Endometrial microvascular endothelial cells (primary cell): Measurements from ENCODE around the gene TMEM192. TPM values are rescaled to one million over a fixed set of nuclear protein-coding genes. Genes with fewer than 3 reads are reported as not detected.
"Not testable (repeated sequence)": the region's sequence is repeated elsewhere in the genome, so short reads cannot be mapped to it uniquely, and the experiment has no call there.

Experiments
- in situ Hi-C: cut with HindIII; loops from 2 replicates; pipeline ENCODE4 v1.10.0; 2017; ENCODE audit warnings: low sequenced_read_pairs, low pct_unique_long_range_greater_than_20kb; ENCODE audit errors: inconsistent ontology term
- total RNA-seq: library from RNA; depleted of rRNA; stranded (reverse); fragments of >200 nt; gene quantifications from one replicate; pipeline ENCODE4 v1.2.3, GENCODE V29; 2015; ENCODE audit errors: inconsistent ontology term

Gene TMEM192
- total RNA-seq: 14.4 TPM

GRCh38 chr4:165112368-165113121 lies at the start of gene TMEM192:
TSS of gene TMEM192 (minus strand) at chr4:165112860. CDS start at chr4:165112773, 87 bp downstream.
- in situ Hi-C loops: no loop called here

- in situ Hi-C loops: no loop called here
These were observed 46.1 kb upstream of the TMEM192 start for GRCh38 chr4:165158762-165159161.

GRCh38 chr4:165156906-165157305 lies 44.2 kb upstream of the TMEM192 start:
- in situ Hi-C loops: no loop called here

GRCh38 chr4:165154482-165154881 lies 41.8 kb upstream of the TMEM192 start:
- in situ Hi-C loops: no loop called here

- in situ Hi-C loops: no loop called here
These were observed 39.9 kb upstream of the TMEM192 start for GRCh38 chr4:165152527-165152926.

GRCh38 chr4:165151734-165152133 lies 39.1 kb upstream of the TMEM192 start:
- in situ Hi-C loops: no loop called here

- in situ Hi-C loops: no loop called here
These were observed 37.9 kb upstream of the TMEM192 start for GRCh38 chr4:165150545-165150944.

- in situ Hi-C loops: loop anchor here (10.0 kb wide), 1 partner anchor 326 kb away; no protein-coding TSS in a partner anchor
These were observed 26.2 kb upstream of the TMEM192 start for GRCh38 chr4:165138843-165139242.

- in situ Hi-C loops: loop anchor here (10.0 kb wide), 1 partner anchor 328 kb away; no protein-coding TSS in a partner anchor
These were observed 24.5 kb upstream of the TMEM192 start for GRCh38 chr4:165137205-165137604.

- in situ Hi-C loops: loop anchor here (10.0 kb wide), 1 partner anchor 328 kb away; no protein-coding TSS in a partner anchor
These were observed 23.9 kb upstream of the TMEM192 start for GRCh38 chr4:165136529-165136928.

GRCh38 chr4:165133150-165133549 lies 20.5 kb upstream of the TMEM192 start:
- in situ Hi-C loops: loop anchor here (10.0 kb wide), 1 partner anchor 332 kb away; no protein-coding TSS in a partner anchor

- in situ Hi-C loops: loop anchor here (10.0 kb wide), 1 partner anchor 333 kb away; no protein-coding TSS in a partner anchor
These were observed 18.7 kb upstream of the TMEM192 start for GRCh38 chr4:165131247-165131832.

GRCh38 chr4:165129924-165130323 lies 17.3 kb upstream of the TMEM192 start:
- in situ Hi-C loops: loop anchor here (10.0 kb wide), 1 partner anchor 335 kb away; no protein-coding TSS in a partner anchor

GRCh38 chr4:165125869-165126499 lies 13.3 kb upstream of the TMEM192 start:
- in situ Hi-C loops: not testable (repeated sequence)

GRCh38 chr4:165124488-165124887 lies 11.8 kb upstream of the TMEM192 start:
- in situ Hi-C loops: no loop called here

- in situ Hi-C loops: no loop called here
These were observed 5.7 kb upstream of the TMEM192 start for GRCh38 chr4:165118256-165118909.

GRCh38 chr4:165115301-165115700 lies 2.6 kb upstream of the TMEM192 start:
- in situ Hi-C loops: no loop called here

- in situ Hi-C loops: no loop called here
These were observed 723 bp downstream of the TMEM192 start for GRCh38 chr4:165111906-165112367.

- in situ Hi-C loops: no loop called here
These were observed 6.1 kb downstream of the TMEM192 start for GRCh38 chr4:165106518-165106917.
